Activated CD8-positive, alpha-beta memory T cell treated with anti-CD3 and anti-CD28 coated beads, Interleukin-2, amount 50 U/mL, for 24 hours (primary cell): ENCODE measurements around the gene BNIP5.
A peak's percentile ranks its signal among the peaks of the same experiment; 100 is the strongest.

Experiments
- DNase-seq: peaks from one replicate; pipeline ENCODE4 v3.0.0-alpha.2; 2020; ENCODE audit errors: extremely low read depth

Gene BNIP5

GRCh38 chr6:36323062-36323461, 13.6 kb downstream of the BNIP5 start:
- no peak for DNase-seq

- no peak for DNase-seq
These were observed 14.1 kb downstream of the BNIP5 start for GRCh38 chr6:36322591-36322990.

- no peak for DNase-seq
These were observed 16.2 kb downstream of the BNIP5 start for GRCh38 chr6:36320475-36320874.

- DNase-seq: no peak
These were observed 16.9 kb downstream of the BNIP5 start for GRCh38 chr6:36319821-36320220.

- DNase-seq: no peak
These were observed 17.3 kb downstream of the BNIP5 start for GRCh38 chr6:36319436-36319762.

- no peak for DNase-seq
These were observed 17.8 kb downstream of the BNIP5 start for GRCh38 chr6:36318690-36319435.

- DNase-seq: no peak
These were observed 19.1 kb downstream of the BNIP5 start for GRCh38 chr6:36317623-36318022.

- no peak for DNase-seq
These were observed 20.8 kb downstream of the BNIP5 start for GRCh38 chr6:36315921-36316320.

- DNase-seq: no peak
These were observed 22.3 kb downstream of the BNIP5 start for GRCh38 chr6:36314221-36315014.

- DNase-seq: no peak
These were observed 23.1 kb downstream of the BNIP5 start for GRCh38 chr6:36313649-36313936.

- no peak for DNase-seq
These were observed 23.6 kb downstream of the BNIP5 start for GRCh38 chr6:36312854-36313648.

- DNase-seq: no peak
These were observed 26.8 kb downstream of the BNIP5 start for GRCh38 chr6:36309900-36310299.

- no peak for DNase-seq
These were observed 27.5 kb downstream of the BNIP5 start for GRCh38 chr6:36309203-36309602.

- no peak for DNase-seq
These were observed 28.2 kb downstream of the BNIP5 start for GRCh38 chr6:36308514-36308913.

- no peak for DNase-seq
These were observed 30.3 kb downstream of the BNIP5 start for GRCh38 chr6:36306375-36306774.

GRCh38 chr6:36305885-36306284, 30.8 kb downstream of the BNIP5 start:
- DNase-seq: no peak

GRCh38 chr6:36302227-36302976, 34.3 kb downstream of the BNIP5 start:
- DNase-seq: peak; percentile 89

- no peak for DNase-seq
These were observed 34.9 kb downstream of the BNIP5 start for GRCh38 chr6:36301781-36302180.

GRCh38 chr6:36301085-36301658, 35.5 kb downstream of the BNIP5 start:
- DNase-seq: no peak

GRCh38 chr6:36298027-36298426, 38.7 kb downstream of the BNIP5 start:
- DNase-seq: no peak

- no peak for DNase-seq
These were observed 39.2 kb downstream of the BNIP5 start for GRCh38 chr6:36297511-36297910.

- no peak for DNase-seq
These were observed 39.6 kb downstream of the BNIP5 start for GRCh38 chr6:36297051-36297450.
